WI38 (cell line): ENCODE data around the gene PIAS1.
"Not testable (repeated sequence)": the region's sequence is repeated elsewhere in the genome, so short reads cannot be mapped to it uniquely, and the experiment has no call there.

Experiments used
- H3K4me3 ChIP-seq: 2 replicates; pipeline ENCODE4 v1.5.1; 2011; ENCODE audit warnings: low read depth, mild to moderate bottlenecking, control low read depth, low read length
- TF ChIP-seq, protein P1 (sequence below): IDR thresholded peaks from 2 replicates; pipeline ENCODE4 v1.5.1; 2012; ENCODE audit warnings: low read depth, mild to moderate bottlenecking, control low read depth, low read length

PIAS1 gene

DNA sequence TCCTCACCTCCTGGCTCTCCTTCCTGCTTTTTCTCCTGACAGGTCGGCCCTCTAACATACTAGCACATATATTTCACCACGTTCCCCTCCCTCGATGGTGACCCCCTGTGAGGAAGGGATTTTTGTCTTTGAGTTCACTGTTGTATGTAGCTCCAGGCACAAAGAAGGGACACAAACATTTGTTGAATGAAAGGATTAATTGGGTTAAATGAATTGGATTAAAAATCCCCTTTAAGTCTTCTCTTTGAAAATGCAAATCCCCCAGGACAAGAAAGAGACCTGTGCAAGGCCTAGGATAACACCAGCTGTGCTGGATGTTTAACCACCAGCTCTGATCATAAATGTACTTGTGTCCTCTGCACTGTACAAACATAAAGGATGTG, 147.8 kb downstream of the PIAS1 start:
- TF ChIP-seq, protein P1, sequence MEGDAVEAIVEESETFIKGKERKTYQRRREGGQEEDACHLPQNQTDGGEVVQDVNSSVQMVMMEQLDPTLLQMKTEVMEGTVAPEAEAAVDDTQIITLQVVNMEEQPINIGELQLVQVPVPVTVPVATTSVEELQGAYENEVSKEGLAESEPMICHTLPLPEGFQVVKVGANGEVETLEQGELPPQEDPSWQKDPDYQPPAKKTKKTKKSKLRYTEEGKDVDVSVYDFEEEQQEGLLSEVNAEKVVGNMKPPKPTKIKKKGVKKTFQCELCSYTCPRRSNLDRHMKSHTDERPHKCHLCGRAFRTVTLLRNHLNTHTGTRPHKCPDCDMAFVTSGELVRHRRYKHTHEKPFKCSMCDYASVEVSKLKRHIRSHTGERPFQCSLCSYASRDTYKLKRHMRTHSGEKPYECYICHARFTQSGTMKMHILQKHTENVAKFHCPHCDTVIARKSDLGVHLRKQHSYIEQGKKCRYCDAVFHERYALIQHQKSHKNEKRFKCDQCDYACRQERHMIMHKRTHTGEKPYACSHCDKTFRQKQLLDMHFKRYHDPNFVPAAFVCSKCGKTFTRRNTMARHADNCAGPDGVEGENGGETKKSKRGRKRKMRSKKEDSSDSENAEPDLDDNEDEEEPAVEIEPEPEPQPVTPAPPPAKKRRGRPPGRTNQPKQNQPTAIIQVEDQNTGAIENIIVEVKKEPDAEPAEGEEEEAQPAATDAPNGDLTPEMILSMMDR = no peak
- H3K4me3 ChIP-seq = no peak overlapping the region

DNA sequence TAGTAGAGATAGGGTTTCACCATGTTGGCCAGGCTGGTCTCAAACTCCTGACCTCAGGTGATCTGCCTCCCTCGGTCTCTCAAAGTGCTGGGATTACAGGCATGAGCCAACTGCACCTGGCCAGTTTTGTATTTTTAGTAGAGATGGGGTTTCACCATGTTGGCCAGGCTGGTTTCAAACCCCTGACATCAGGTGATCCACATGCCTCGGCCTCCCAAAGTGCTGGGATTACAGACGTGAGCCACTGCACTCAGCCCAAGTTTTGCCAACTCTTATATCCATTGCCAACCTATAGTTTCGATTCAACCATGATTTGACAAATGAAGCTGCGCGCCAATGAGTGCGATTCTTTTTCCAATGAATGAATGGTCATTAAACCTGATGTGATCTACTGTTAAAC, 148.9 kb downstream of the PIAS1 start:
- H3K4me3 ChIP-seq = not testable (repeated sequence)

DNA sequence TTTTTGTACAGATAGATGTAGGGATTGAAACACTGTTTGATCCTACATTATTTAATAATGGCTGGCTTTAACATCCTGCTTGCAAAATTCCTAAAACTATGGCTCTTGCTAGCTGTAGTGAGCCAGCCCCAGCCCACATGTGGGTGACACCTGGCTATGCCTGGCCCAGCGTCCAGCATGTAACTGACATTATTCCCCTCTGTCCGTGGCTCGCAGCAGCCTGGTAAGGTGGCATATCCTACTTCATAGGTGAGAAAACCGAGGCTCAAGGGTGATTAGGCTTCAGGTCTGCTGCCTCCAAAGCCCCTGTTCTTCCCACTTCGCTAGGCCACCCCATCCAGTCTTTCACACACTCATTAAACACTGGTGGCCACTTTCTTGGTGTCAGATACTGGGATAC, 149.4 kb downstream of the PIAS1 start:
- TF ChIP-seq, protein P1 = no peak
- no peak overlapping the region for H3K4me3 ChIP-seq

DNA sequence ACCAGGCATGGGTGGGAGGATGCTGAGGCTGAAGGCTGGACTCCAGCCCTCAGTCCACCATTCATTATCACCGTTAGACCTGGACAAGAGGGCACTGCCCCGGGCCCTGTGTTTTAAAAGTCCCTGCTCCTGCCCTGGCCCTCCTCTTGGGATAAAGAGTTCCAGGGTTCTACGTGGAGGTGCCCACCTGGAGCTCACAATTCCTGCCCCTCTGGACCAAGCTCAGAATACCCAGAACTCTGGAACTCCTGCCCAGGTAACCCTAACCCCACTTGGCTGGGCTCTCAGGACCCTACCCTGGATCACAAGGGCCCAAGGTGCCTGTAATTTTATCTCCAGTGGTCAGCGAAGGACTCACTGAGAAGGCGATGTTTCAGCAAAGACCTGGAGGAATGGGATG, 149.8 kb downstream of the PIAS1 start:
- TF ChIP-seq, protein P1 = no peak
- no peak overlapping the region for H3K4me3 ChIP-seq

DNA sequence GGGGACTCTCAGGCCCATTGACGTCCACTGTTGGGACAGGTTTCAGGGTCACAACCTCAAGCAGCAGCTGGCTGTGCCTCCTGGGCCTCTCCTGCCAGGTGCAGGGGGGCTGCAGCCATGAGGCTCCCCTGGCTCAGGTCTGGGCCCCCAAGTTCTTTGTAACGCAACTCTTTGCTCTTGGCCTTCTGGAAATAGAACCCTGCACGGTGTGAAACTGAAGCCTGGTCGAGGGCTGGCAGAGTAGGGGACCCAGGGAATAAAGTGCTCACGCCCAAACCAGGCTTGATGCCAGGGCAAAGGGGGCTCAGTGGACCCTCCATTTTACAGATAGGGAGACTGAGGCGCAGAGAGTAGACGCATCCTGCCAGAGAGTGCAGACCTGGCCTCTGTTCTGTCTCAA, 150.2 kb downstream of the PIAS1 start:
- TF ChIP-seq, protein P1 = no peak
- no peak overlapping the region for H3K4me3 ChIP-seq

DNA sequence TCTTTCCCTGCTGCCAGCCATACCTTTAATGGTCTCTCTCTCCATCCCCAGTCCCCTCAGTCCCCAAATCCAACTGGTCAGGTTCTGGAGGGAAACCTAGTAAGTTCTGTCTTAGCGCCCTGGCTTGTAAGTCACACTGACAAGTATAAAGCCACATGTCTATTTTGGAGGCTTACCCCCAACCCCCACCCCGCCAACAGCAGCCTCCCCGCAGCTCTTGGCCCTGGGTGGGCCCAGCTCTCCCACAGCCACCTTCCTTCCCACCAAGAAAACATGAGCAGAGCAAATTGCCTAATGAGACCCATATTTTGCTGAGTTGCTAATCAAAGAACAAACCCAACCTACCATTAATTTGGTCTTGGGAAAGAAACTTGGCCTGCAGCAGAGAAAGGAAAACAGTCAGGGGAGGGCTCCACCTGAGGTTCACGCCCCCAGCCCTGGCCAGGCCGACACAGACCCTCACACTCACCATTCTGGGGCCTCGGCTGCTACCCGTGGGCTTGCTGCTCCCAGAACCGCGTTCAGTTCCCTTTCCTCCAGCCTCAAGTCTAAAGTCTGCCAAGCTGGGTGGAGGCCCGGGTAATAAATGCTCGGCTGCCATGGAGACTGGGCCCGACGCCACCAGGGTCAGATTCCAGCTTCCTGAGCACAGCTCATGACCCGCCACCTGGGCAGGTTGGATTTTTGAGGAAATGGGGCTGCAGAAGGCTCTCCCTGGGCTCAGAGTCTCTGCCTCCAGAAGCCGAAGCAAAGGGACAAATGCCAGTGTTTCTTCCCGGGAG, 150.9 kb downstream of the PIAS1 start, which contains the start of gene CALML4:
Gene CALML4 (minus strand): TSS at position 557 of the 782 bp plus-strand sequence. CDS start 85 bp downstream, at position 472.
- TF ChIP-seq, protein P1 = no peak
- no peak within 1 kb of the TSS for H3K4me3 ChIP-seq

DNA sequence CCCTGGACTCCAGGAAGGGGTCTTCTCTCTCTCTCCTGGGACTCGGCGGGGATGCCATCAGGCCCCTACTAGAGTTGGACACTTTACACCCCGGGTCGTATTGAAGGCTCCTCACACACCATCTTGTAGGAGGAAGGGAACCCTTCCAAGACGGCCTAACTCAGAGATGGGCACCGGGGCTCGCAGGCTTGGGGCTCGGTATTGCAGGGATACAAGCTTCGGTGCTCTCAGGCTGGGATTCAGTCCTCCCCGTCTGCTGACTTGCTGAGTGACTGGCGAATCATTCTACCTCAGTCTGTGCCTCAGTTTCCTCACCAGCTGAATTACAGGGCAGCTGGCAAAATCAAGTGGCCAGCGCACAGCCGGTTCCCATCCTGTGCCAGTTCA, 151.4 kb downstream of the PIAS1 start:
- TF ChIP-seq, protein P1 = no peak
- no peak overlapping the region for H3K4me3 ChIP-seq
